Cardiac muscle cell (in vitro differentiated cells and primary cell): Measurements from ENCODE around the gene LRP5. TPM values are rescaled to one million over a fixed set of nuclear protein-coding genes. Genes with fewer than 3 reads are reported as not detected.

Experiments
- DNase-seq, 2 donors: peaks; one replicate each; pipeline versions ENCODE4 v3.0.0 to v3.0.0-alpha.2; 2010 to 2017; ENCODE audit warnings: low read depth in 1 of 2, low spot score in 1 of 2
- H3K27ac ChIP-seq: fragments of 200-600 bp; sonication (generic); 2 replicates; pipeline ENCODE4 v1.5.1; 2016
- H3K27me3 ChIP-seq: fragments of 200-600 bp; sonication (generic); 2 replicates; pipeline ENCODE4 v1.6.0; 2016; ENCODE audit warnings: control low read depth
- H3K36me3 ChIP-seq: fragments of 200-600 bp; sonication (generic); 2 replicates; pipeline ENCODE4 v1.5.1; 2016; ENCODE audit warnings: control low read depth
- H3K4me1 ChIP-seq: fragments of 200-600 bp; sonication (generic); 2 replicates; pipeline ENCODE4 v1.8.1; 2017; ENCODE audit warnings: low read depth, mild to moderate bottlenecking, mixed run types
- H3K4me3 ChIP-seq: fragments of 200-600 bp; sonication (generic); 2 replicates; pipeline ENCODE4 v1.5.1; 2016; ENCODE audit warnings: mild to moderate bottlenecking
- H3K9me3 ChIP-seq: fragments of 200-600 bp; sonication (generic); 2 replicates; pipeline ENCODE4 v1.5.1; 2017; ENCODE audit warnings: low read depth, mild to moderate bottlenecking, control low read depth
- polyA plus RNA-seq: library from polyadenylated mRNA; unstranded; fragments of >200 nt; fragmentation: Nextera tagmentation; extraction: Ambion mirVana; gene quantifications from 2 replicates; pipeline ENCODE4 v1.2.1, GENCODE V29; 2016
- total RNA-seq: library from RNA; depleted of rRNA; stranded (reverse); fragments of >200 nt; gene quantifications from 2 replicates; pipeline ENCODE4 v1.2.3, GENCODE V29; 2016
- TF ChIP-seq, protein P1 (sequence below): IDR thresholded peaks from 2 replicates; pipeline ENCODE4 v1.5.1; 2012; ENCODE audit warnings: low read depth, mild to moderate bottlenecking, low read length

Gene LRP5
- total and polyA plus RNA-seq, 2 experiments from 2014 or later = 29.1 to 245 TPM

DNA sequence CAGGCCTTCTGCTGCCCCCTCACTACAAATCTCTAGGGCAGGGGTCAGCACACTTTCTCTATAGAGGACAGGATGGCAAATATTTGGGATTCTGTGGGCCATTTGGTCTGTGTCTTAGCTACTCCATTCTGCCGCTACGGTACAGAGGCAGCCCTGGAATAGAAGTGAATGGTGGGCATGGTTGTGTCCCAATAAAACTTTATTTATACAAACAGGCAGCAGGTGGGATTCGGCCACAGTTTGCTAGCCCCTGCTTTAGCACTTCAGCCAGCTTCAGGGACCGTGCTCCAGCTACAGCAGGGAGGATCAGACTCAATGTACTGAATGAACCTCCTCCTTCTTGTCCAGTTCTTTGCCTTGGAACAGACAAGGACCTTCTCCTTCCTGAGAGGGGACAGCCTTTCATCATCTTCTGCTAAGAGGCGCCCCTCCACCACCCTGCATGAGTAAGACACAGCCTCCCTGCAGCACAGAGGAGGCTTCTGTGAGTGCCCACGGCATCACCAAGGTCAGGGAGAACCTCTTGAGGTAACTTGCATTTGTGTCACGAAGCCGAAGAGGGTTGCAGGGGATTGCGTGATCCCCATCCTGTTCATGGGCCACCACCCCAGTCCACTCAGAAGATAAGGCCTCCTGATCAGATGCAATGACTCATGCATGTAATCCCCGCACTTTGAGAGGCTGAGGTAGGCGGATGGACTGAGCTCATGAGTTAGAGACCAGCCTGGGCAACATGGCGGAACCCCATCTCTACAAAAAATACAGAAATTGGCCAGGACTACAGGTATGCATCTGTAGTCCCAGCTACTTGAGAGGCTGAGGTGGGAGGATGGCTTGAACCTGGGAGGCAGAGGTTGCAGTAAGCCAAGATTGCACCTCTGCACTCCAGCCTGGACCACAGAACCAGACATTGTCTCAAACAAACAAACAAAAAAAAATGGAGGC, 45.2 kb upstream of the LRP5 start:
- DNase-seq = peak in 1 of 2 donors; percentile 26
- TF ChIP-seq, protein P1, sequence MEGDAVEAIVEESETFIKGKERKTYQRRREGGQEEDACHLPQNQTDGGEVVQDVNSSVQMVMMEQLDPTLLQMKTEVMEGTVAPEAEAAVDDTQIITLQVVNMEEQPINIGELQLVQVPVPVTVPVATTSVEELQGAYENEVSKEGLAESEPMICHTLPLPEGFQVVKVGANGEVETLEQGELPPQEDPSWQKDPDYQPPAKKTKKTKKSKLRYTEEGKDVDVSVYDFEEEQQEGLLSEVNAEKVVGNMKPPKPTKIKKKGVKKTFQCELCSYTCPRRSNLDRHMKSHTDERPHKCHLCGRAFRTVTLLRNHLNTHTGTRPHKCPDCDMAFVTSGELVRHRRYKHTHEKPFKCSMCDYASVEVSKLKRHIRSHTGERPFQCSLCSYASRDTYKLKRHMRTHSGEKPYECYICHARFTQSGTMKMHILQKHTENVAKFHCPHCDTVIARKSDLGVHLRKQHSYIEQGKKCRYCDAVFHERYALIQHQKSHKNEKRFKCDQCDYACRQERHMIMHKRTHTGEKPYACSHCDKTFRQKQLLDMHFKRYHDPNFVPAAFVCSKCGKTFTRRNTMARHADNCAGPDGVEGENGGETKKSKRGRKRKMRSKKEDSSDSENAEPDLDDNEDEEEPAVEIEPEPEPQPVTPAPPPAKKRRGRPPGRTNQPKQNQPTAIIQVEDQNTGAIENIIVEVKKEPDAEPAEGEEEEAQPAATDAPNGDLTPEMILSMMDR = no peak
- Histone ChIP-seq H3K4me1 (peaks cover 6% of the 10 kb centered on the region), H3K27ac (no peak overlapping the region), H3K9me3 (no peaks in the 10 kb centered on the region), H3K36me3 (peaks cover 12% of the 10 kb centered on the region), H3K27me3 (no peaks in the 10 kb centered on the region), H3K4me3 (no peak overlapping the region)

DNA sequence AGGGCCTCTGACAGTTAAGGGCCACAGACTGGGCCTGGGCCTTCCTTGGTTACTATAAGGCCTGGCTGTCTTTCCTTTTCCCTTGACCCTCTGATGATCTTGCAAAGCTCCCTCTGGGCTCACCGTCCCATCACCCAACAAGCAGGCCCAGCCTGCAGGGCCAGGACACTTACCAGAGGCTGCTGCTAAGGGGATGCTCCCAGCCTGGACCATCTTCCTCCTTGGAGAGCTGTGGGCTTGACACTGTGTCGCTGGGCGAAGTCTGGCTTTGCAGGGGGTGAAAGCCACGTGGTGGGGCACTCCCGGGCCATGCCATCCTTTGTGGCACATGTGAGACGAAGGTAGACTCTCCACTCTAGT, 44.5 kb upstream of the LRP5 start:
- Histone ChIP-seq H3K9me3 (no peaks in the 10 kb centered on the region), H3K36me3 (peaks cover 9% of the 10 kb centered on the region), H3K27me3 (no peaks in the 10 kb centered on the region), H3K4me3 (no peak overlapping the region), H3K27ac (no peak overlapping the region), H3K4me1 (peaks cover 6% of the 10 kb centered on the region)
- DNase-seq = no peak
- TF ChIP-seq, protein P1 = no peak

DNA sequence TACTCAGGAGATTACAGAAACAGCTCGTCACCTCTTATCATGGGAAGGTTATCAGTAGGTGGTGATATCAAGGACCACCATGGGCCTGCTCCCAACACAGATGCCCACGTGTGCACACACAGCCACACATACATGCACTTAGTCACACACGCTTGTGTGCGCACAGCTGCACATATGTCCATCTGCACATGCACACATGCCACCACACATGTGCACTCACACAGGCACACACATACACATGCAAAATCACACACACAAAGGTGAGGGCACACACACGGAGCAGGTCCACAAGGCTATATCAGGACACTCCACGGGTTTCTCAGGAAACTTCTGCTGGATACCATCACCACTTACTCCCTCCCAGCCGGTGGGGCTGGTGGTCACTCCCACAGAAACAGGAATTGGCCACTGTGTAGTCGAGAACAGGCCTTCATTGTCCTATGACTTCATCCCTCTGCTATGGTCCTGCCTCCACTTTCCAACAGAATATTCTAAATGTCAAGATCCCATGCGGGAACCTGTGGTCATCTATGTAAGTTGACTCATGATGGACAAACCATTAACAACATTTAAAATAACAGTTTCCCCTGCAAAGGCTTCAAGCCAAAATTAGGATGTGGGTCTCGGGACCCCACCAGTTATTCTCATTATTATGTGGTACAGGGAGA, 42.8 kb upstream of the LRP5 start:
- Histone ChIP-seq H3K27ac (no peak overlapping the region), H3K4me3 (no peak overlapping the region), H3K27me3 (no peaks in the 10 kb centered on the region), H3K4me1 (peaks cover 6% of the 10 kb centered on the region), H3K36me3 (peaks cover 6% of the 10 kb centered on the region), H3K9me3 (no peaks in the 10 kb centered on the region)
- DNase-seq = peak in 1 of 2 donors; percentile 79
- TF ChIP-seq, protein P1 = no peak

DNA sequence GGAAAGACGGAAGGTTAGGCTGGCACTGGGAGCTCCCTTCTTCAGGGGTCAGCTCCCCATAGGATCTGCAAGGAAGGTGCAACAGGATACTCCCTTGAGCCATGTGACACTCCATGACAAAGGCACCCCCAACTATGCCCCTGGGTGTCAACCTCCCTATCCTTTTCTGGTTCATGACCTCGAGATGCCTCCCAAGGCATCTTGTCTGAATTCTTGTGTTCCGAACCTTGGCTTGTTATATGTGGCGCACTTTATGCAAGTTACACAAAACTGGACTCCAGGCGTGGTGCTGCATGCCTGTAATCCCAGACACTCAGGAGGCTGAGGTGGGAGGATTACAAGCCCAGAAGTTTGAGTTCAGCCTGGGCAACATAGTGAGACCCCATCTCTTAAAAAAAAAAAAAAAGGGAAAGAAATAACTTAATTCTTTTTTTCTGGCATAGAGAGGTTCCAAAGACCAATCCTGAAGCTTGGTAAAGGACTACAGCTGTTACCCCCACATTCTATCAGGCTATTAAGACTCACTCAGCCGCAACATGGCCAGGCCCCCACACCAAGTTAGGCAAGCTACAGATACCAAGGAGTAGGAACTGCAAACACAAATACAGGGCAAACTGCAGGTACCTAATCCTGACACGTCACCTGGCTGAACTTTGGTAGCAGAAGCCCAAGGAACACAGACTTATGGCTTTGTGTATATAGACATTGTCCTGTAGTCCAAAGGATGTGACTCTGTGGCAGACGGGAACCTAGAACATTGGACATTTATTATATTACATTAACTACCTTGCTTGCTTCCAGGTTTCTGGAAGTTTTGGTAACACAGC, 42.0 kb upstream of the LRP5 start:
- Histone ChIP-seq H3K27me3 (no peaks in the 10 kb centered on the region), H3K9me3 (no peaks in the 10 kb centered on the region), H3K27ac (peak overlapping the region; percentile 92), H3K36me3 (peaks cover 6% of the 10 kb centered on the region), H3K4me3 (peak overlapping the region; percentile 89), H3K4me1 (peaks cover 6% of the 10 kb centered on the region)
- TF ChIP-seq, protein P1 = no peak
- DNase-seq = no peak
